Measurements from ENCODE around the gene STARD8.

Gene STARD8

DNA sequence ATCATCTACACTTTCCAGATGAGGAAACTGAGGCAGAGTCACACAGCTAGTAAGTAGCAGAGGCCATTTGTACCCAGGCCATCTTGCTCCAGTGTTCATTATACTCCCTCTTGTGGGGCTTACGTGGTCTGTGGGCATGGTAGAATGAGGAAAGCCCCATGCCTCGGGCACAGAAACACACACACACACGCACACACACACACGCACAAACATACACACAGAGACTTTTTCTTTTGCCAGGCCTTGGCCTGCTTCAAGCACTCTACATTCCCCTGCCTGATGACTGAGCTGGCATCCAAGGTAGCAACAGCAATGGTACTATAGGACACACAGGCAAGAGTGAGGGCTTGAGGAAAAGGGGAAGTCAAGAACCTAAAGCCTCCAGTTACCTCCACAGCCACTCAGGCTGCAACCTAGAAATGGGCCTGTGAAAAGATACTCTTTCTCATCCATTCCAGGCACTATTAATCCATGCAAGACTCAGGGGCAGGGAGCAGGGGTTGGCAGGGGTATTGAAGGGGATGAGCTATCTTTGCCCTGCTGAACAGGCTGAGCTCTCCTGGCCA lies 43.6 kb downstream of the STARD8 start:
- no peak for DNase-seq (ENCODE audit: low read depth in 2 of 2)
- TF ChIP-seq, protein P1, sequence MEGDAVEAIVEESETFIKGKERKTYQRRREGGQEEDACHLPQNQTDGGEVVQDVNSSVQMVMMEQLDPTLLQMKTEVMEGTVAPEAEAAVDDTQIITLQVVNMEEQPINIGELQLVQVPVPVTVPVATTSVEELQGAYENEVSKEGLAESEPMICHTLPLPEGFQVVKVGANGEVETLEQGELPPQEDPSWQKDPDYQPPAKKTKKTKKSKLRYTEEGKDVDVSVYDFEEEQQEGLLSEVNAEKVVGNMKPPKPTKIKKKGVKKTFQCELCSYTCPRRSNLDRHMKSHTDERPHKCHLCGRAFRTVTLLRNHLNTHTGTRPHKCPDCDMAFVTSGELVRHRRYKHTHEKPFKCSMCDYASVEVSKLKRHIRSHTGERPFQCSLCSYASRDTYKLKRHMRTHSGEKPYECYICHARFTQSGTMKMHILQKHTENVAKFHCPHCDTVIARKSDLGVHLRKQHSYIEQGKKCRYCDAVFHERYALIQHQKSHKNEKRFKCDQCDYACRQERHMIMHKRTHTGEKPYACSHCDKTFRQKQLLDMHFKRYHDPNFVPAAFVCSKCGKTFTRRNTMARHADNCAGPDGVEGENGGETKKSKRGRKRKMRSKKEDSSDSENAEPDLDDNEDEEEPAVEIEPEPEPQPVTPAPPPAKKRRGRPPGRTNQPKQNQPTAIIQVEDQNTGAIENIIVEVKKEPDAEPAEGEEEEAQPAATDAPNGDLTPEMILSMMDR (IDR thresholded peaks at IDR 0.05; ENCODE audit: low read depth, low read length): no peak
- no peak overlapping the region for H3K4me3 ChIP-seq (replicated peaks in 1 of 2; ENCODE audit: low read depth in 2 of 2, low read length in 2 of 2)

DNA sequence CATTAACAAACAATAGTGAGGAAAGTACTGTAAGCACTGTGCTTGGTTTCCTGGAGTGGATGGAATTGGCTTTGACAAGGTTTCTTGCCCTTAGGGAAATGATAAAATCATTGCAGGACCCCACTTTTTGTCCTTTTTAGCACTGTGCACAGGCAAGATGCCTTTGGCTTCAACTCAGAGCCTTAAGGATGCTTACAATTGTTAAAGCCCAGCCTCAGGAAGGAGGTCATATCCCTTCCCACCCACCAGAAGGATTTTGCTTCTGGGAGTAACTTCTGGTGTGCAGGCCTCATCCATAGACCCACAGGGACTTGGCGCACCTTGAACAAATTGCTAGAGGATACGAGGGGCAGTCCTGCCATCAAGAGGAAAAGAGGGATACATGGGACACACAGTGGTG lies 44.5 kb downstream of the STARD8 start:
- DNase-seq (ENCODE audit: low read depth in 2 of 2): no peak
- TF ChIP-seq, protein P1 (IDR thresholded peaks at IDR 0.05; ENCODE audit: low read depth, low read length): no peak
- H3K4me3 ChIP-seq (replicated peaks in 1 of 2; ENCODE audit: low read depth in 2 of 2, low read length in 2 of 2): no peak overlapping the region

DNA sequence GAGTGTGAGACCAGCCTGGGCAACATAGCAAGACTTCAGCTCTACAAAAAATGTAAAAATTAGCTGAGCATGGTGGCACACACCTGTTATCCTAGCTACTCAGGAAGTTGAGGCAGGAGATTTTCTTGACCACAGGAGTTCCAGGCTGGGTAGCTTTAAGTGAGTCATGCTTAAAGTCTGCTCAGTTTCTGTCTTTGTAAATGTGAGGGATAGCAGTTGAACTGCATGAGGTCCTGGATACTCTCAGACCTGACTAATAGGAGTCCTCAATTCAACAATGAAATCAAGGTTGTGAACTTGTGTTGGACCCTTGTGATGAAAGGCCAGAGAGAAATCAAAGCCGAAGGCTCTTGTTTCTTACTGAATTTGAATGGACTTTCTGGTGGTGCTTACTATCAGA lies 45.2 kb downstream of the STARD8 start:
- peak in 1 of 2 donors; percentile 47 for DNase-seq (ENCODE audit: low read depth in 2 of 2)
- TF ChIP-seq, protein P1 (IDR thresholded peaks at IDR 0.05; ENCODE audit: low read depth, low read length): no peak
- no peak overlapping the region for H3K4me3 ChIP-seq (replicated peaks in 1 of 2; ENCODE audit: low read depth in 2 of 2, low read length in 2 of 2)

DNA sequence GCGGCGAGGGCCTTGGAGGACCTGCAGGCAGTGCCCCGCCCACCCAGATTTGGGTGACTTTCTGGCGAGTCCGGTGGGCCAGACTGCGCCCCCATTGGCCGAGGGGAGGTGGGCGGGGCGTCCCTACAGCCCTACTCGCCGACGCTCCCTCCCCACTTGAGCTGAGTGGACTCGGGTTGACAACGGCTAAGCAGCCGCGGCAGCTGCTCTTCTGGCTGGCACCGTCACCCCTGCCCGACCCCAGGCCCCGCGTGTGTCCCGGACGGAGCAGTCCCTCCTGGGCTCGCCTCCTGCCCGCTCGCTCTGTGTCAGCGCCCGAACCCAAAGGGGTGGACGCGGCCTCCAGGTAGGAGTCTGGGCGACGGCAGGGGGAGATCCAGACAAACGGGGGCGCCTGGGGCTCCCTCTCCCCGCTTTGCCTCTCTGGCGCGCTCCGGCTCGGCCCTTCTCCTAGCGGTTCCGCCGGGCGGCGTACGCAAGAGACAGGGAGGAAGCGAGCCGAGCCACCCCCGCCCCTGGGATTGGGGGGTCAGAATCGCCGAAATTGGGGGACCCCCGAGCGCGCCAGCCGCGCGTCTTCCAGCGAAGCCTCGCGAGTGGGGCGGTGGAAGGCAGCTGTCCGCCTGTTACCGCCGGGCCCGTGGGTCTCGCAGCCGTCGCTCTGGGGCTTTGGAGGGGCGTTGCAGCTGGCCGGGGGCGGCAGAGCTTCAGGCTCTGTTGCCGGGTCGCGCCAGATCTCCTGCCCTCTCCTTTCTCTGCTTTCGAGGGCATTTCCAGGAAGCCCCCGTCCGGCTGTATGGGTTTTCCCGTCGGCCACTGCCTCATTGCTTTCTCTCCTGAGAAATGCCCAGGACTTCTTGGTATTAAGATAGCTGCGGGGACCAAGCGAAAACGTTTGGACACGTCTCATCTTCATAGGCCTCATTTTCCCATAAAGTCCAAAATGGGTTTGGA lies 46.3 kb downstream of the STARD8 start:
- H3K4me3 ChIP-seq (replicated peaks in 1 of 2; ENCODE audit: low read depth in 2 of 2, low read length in 2 of 2): peak overlapping the region; percentile 56 to 63
- TF ChIP-seq, protein P1 (IDR thresholded peaks at IDR 0.05; ENCODE audit: low read depth, low read length): no peak
- peak; percentile 34 to 73 for DNase-seq (ENCODE audit: low read depth in 2 of 2)

DNA sequence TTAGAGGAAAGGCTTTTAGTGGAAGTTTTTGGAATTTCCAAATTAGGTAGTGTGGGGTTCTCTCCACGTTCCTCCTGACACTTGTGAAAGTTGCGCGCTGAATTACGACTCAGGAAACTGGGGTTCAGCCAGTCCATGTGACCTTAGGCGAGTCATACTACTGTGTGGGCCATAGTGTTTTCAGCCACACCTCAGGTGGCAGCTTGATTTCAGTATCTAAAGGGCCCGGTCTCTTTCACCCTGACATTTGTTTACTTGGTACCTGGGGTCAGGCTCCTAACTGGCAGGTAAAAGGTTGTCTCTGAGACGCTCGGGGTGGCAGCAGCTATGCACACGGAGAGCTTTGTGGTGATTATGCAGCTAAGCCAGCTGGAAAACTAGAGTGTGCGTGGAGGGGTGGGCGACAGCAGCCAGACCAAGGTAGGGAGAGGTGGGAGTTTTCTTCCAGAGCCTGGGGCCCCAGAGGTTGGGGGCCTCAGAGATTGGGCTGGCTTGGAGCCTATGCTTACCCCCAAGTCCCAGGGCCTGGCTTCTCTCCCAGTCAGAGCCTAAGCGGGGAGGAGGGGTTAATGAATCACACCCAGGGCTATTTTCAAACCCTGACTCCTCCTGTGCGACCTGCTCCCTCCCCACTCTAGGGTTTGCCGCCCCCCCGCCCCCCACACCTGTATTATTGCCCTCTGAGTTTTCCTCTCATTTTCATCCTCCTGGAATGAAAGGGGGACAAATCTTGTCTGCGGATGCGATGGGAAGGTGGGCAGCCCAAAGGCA lies 47.2 kb downstream of the STARD8 start:
- peak in 1 of 2 donors; percentile 3 for DNase-seq (ENCODE audit: low read depth in 2 of 2)
- peak overlapping the region; percentile 56 to 63 for H3K4me3 ChIP-seq (replicated peaks in 1 of 2; ENCODE audit: low read depth in 2 of 2, low read length in 2 of 2)
- TF ChIP-seq, protein P1 (IDR thresholded peaks at IDR 0.05; ENCODE audit: low read depth, low read length): no peak

DNA sequence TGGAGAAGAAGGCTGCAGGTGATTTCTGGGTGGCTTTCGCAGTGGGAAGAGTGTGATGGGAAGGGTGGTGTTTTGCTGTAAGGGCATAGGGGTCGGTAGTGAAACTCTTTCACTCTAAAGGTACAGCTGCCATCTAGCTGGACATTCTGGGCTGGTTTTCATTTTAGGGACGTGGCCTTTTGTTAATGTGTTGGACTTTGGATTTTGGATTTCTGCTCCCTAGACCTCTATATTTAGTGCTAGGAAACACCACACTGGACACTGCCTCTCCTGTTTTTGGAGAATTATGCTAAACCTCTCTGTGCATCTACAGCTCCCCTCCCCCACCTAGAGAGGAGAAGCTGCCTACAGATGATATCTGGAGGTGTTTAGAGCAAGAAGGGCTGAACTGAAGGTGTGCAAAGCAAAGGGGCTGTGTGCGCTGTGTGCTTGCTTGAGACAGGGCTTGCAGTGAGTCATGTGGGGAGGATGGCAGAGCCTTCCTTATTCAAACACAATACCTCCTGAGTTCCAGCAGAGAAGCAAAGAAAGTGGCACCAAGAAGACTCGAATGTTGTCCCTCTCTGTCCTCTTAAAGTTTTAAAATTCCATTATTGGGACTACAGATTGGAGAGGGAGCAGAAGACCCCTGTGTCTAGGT lies 47.9 kb downstream of the STARD8 start:
- TF ChIP-seq, protein P1 (IDR thresholded peaks at IDR 0.05; ENCODE audit: low read depth, low read length): no peak
- DNase-seq (ENCODE audit: low read depth in 2 of 2): no peak
- H3K4me3 ChIP-seq (replicated peaks in 1 of 2; ENCODE audit: low read depth in 2 of 2, low read length in 2 of 2): no peak overlapping the region

Measured in cardiac fibroblast (primary cell).